Neuronal stem cell (in vitro differentiated cells): ENCODE results near the gene SLC16A7.

Experiments
- DNase-seq: peaks from one replicate; pipeline ENCODE4 v3.0.0-alpha.2; 2013; ENCODE audit warnings: low spot score
- H2AFZ ChIP-seq: one replicate; pipeline ENCODE4 v1.6.1; 2013; ENCODE audit warnings: mild to moderate bottlenecking, low read length, inconsistent platforms
- H2AK5ac ChIP-seq: 2 replicates; pipeline ENCODE4 v1.6.1; 2013; ENCODE audit warnings: low read depth, mild to moderate bottlenecking, inconsistent platforms, low read length, moderate library complexity, mixed read lengths
- H2BK120ac ChIP-seq: 2 replicates; pipeline ENCODE4 v1.6.1; 2013; ENCODE audit warnings: low read depth, mild to moderate bottlenecking, inconsistent platforms, low read length, moderate library complexity, mixed read lengths
- H2BK12ac ChIP-seq: one replicate; pipeline ENCODE4 v1.6.1; 2013; ENCODE audit warnings: low read length, inconsistent platforms
- H2BK15ac ChIP-seq: 2 replicates; pipeline ENCODE4 v1.6.1; 2013; ENCODE audit warnings: mild to moderate bottlenecking, low read length, inconsistent platforms, mixed read lengths
- H2BK5ac ChIP-seq: one replicate; pipeline ENCODE4 v1.6.1; 2013; ENCODE audit warnings: inconsistent platforms, mild to moderate bottlenecking, low read length, moderate library complexity
- H3K14ac ChIP-seq: one replicate; pipeline ENCODE4 v1.6.1; 2013; ENCODE audit warnings: low read length, inconsistent platforms
- H3K18ac ChIP-seq: 2 replicates; pipeline ENCODE4 v1.6.1; 2013; ENCODE audit warnings: low read length, inconsistent platforms
- H3K23ac ChIP-seq: 2 replicates; pipeline ENCODE4 v1.6.1; 2013; ENCODE audit warnings: low read depth, mild to moderate bottlenecking, mixed read lengths, low read length, inconsistent platforms; ENCODE audit not compliant: poor library complexity
- H3K27ac ChIP-seq: replicated peaks from 3 replicates; pipeline ENCODE4 v1.5.1; 2013; ENCODE audit warnings: low read length, inconsistent platforms
- H3K27me3 ChIP-seq, 3 experiments: 2 replicates each; pipeline ENCODE4 v1.6.1; 2013; ENCODE audit warnings: low read length in 3 of 3, mild to moderate bottlenecking in 2 of 3, inconsistent platforms in 1 of 3, low read depth in 1 of 3, mixed read lengths in 1 of 3, moderate library complexity in 1 of 3; ENCODE audit not compliant: control insufficient read depth in 3 of 3, insufficient read depth in 3 of 3
- H3K36me3 ChIP-seq, 2 donors: replicated peaks in 1 of 2; 2 replicates each; pipeline ENCODE4 v1.6.1; 2013; ENCODE audit warnings: low read length in 2 of 2; ENCODE audit not compliant: control insufficient read depth in 2 of 2, insufficient read depth in 2 of 2
- H3K4ac ChIP-seq: 2 replicates; pipeline ENCODE4 v1.6.1; 2013; ENCODE audit warnings: inconsistent platforms, mild to moderate bottlenecking, low read length, moderate library complexity
- H3K4me1 ChIP-seq, 2 donors: 1 replicate in 1 of 2; 2 replicates in 1 of 2; pipeline ENCODE4 v1.6.1; 2013; ENCODE audit warnings: low read length in 2 of 2, low read depth in 1 of 2; ENCODE audit not compliant: control insufficient read depth in 2 of 2, insufficient read depth in 1 of 2
- H3K4me2 ChIP-seq: one replicate; pipeline ENCODE4 v1.6.1; 2013; ENCODE audit warnings: mild to moderate bottlenecking, low read length, inconsistent platforms; ENCODE audit not compliant: insufficient read depth, poor library complexity, severe bottlenecking
- H3K4me3 ChIP-seq, 2 donors: 2 replicates each; pipeline ENCODE4 v1.5.1; 2013; ENCODE audit warnings: low read length in 2 of 2, mild to moderate bottlenecking in 2 of 2, inconsistent platforms in 1 of 2, moderate library complexity in 1 of 2
- H3K79me1 ChIP-seq: one replicate; pipeline ENCODE4 v1.6.1; 2013; ENCODE audit warnings: low read depth, mild to moderate bottlenecking, inconsistent platforms, low read length, moderate library complexity
- H3K9ac ChIP-seq: one replicate; pipeline ENCODE4 v1.6.1; 2013; ENCODE audit warnings: mild to moderate bottlenecking, low read depth, low read length, inconsistent platforms; ENCODE audit not compliant: poor library complexity
- H3K9me3 ChIP-seq, 2 donors: replicated peaks in 1 of 2; 2 replicates each; pipeline versions ENCODE3 to v1.6.1; 2013; ENCODE audit warnings: low read length in 2 of 2, mild to moderate bottlenecking in 2 of 2, inconsistent platforms in 1 of 2, low read depth in 1 of 2, mixed read lengths in 1 of 2, moderate library complexity in 1 of 2; ENCODE audit not compliant: control insufficient read depth in 2 of 2, insufficient read depth in 1 of 2
- H4K8ac ChIP-seq: one replicate; pipeline ENCODE4 v1.6.1; 2013; ENCODE audit warnings: low read depth, mild to moderate bottlenecking, inconsistent platforms, low read length, moderate library complexity
- H4K91ac ChIP-seq: one replicate; pipeline ENCODE4 v1.6.1; 2013; ENCODE audit warnings: low read length, low read depth, mild to moderate bottlenecking, inconsistent platforms; ENCODE audit not compliant: poor library complexity
- WGBS, 2 donors: extraction: QIAGEN DNeasy Blood & Tissue Kit; methylation state at CpG; one replicate each; pipeline ENCODE4 v1.1.7; 2013; ENCODE audit warnings: missing lambda C conversion rate in 2 of 2, mixed read lengths in 1 of 2; ENCODE audit not compliant: insufficient read length in 2 of 2, insufficient replicate concordance in 1 of 2; ENCODE audit errors: extremely low coverage in 2 of 2; 5-methylcytosine and 5-hydroxymethylcytosine counted together

Gene SLC16A7

DNA sequence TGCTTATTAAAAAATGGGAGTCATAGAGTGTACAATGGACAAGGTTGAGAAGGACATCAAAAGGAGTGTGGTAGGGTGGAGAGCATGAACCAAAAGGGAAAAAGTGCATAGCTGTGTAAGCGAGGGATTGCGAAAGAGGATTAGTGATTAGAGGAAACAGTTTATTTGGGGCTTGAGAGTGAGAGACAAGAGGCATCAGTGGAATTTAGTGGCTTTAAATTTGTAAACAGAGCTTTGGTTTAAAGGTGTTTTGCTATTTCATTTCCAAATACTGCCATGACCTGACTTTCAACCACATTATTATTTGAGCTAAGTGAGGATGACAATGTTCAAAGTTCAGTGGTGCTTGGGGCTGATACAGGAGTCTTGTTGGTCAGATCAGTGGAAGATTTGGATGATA lies 53.4 kb downstream of the SLC16A7 start:
- no peak overlapping the region for H3K9ac ChIP-seq
- no peak for DNase-seq
- WGBS, 2 donors: 100% methylated on average over 2 of the region's 2 CpGs; no CpG with 5 or more reads in 1 of the 2 donors

DNA sequence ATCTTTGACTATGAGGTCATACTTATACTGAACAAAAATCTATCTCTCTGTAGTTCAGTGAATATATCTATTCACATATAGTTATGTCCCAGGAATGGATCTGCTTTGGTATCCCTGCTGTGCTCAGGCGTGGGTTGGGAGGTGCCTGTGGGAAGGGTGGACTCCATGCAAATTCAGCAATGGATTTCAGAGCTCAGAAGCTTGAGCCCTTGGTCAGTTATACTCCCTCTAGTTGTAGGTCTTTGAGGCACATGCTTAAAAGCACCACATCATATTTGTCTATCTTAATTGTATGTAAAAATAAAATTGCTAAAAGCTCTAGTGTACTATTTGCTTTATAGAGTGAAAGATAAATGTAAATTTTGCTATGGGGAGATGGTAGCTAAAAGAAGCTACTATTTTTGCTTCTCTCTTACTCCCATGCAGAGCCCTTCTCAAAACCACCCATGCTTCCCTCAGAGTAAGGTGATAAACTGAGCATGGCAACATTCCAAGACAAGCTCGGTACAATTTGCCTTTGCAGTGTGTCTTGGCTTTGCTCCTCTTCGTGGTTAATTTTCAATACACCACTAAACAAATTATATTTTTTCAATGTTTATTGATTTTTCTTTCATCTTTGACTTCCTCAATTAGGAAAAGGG lies 54.9 kb downstream of the SLC16A7 start:
- Histone ChIP-seq H3K4me2 (no peak overlapping the region), H3K36me3 (no peaks in the 10 kb centered on the region), H2AFZ (no peak overlapping the region), H4K91ac (no peak overlapping the region), H3K4ac (no peak overlapping the region), H2BK15ac (no peak overlapping the region), H4K8ac (no peak overlapping the region), H3K14ac (no peak overlapping the region), H2BK5ac (no peak overlapping the region), H3K27me3 (no peaks in the 10 kb centered on the region), H2AK5ac (no peak overlapping the region), H3K4me1 (no peaks in the 10 kb centered on the region), H2BK120ac (no peak overlapping the region), H3K27ac (no peak overlapping the region), H3K9ac (no peak overlapping the region), H3K18ac (no peak overlapping the region), H3K9me3 (peaks cover 0 to 2% of the 10 kb centered on the region in 2 donors), H2BK12ac (no peak overlapping the region), H3K23ac (no peak overlapping the region), H3K4me3 (no peak overlapping the region), H3K79me1 (no peaks in the 10 kb centered on the region)
- no peak for DNase-seq
- WGBS, 2 donors: no CpG with 5 or more reads among the region's 3 CpGs

More for the DNA sequence above, 53.4 kb downstream of the SLC16A7 start:
- no peaks in the 10 kb centered on the region for H3K4me1 ChIP-seq
- H2BK15ac ChIP-seq: no peak overlapping the region
- H4K8ac ChIP-seq: no peak overlapping the region
- H2BK120ac ChIP-seq: no peak overlapping the region
- no peaks in the 10 kb centered on the region for H3K36me3 ChIP-seq
- no peaks in the 10 kb centered on the region for H3K79me1 ChIP-seq
- peaks cover 0 to 2% of the 10 kb centered on the region in 2 donors for H3K9me3 ChIP-seq
- H3K4me2 ChIP-seq: no peak overlapping the region
- no peak overlapping the region for H2BK12ac ChIP-seq
- no peaks in the 10 kb centered on the region for H3K27me3 ChIP-seq
- no peak overlapping the region for H3K18ac ChIP-seq
- no peak overlapping the region for H3K14ac ChIP-seq
- no peak overlapping the region for H4K91ac ChIP-seq
- H2AFZ ChIP-seq: no peak overlapping the region
- no peak overlapping the region for H3K4ac ChIP-seq
- H3K4me3 ChIP-seq: no peak overlapping the region
- no peak overlapping the region for H3K27ac ChIP-seq
- no peak overlapping the region for H2BK5ac ChIP-seq
- H2AK5ac ChIP-seq: no peak overlapping the region
- no peak overlapping the region for H3K23ac ChIP-seq

DNA sequence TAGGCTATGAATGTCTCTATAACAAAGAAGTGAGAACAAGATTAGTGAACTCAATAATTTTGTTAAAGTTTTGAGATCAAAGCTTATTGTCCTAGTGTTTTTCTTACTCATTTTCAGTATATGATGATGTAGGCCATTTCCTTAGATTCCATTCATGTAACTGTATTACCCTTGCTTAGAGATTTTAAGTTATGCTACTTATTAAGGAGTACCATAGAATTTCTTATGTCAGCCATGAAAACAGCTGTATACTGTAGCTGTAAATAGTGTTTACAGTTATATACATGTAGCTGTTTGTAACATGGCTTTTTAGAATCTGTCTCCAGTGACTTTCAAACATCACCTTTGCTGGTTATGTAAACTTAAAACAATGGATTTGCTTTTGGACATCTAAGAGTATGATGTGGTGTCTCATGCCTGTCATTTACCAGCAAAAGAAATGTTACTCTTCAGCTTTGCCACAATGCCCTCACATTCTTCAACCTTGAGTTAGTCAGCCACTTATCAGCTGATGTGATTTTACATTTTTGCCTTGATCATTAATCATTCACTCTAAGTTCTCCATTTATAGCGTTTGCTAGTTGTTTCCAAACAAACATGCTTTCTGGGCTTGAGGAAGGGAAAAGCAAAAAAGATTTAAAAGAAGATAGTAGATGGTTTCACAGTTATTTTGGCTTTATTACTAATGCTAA lies 55.5 kb downstream of the SLC16A7 start:
- no peak overlapping the region for H3K23ac ChIP-seq
- WGBS, 2 donors: no CpG with 5 or more reads among the region's 1 CpG
- no peak overlapping the region for H3K4me3 ChIP-seq
- no peaks in the 10 kb centered on the region for H3K4me1 ChIP-seq
- H2AK5ac ChIP-seq: no peak overlapping the region
- H4K8ac ChIP-seq: no peak overlapping the region
- H3K27ac ChIP-seq: no peak overlapping the region
- no peak overlapping the region for H3K4me2 ChIP-seq
- DNase-seq: no peak
- no peak overlapping the region for H3K4ac ChIP-seq
- no peak overlapping the region for H3K14ac ChIP-seq
- H2BK5ac ChIP-seq: no peak overlapping the region
- no peaks in the 10 kb centered on the region for H3K36me3 ChIP-seq
- no peak overlapping the region for H3K9ac ChIP-seq
- no peak overlapping the region for H2BK120ac ChIP-seq
- H3K18ac ChIP-seq: no peak overlapping the region
- no peak overlapping the region for H2BK12ac ChIP-seq
- H3K27me3 ChIP-seq: no peaks in the 10 kb centered on the region
- H2BK15ac ChIP-seq: no peak overlapping the region
- H4K91ac ChIP-seq: no peak overlapping the region
- no peaks in the 10 kb centered on the region for H3K9me3 ChIP-seq
- H3K79me1 ChIP-seq: no peaks in the 10 kb centered on the region
- H2AFZ ChIP-seq: no peak overlapping the region

DNA sequence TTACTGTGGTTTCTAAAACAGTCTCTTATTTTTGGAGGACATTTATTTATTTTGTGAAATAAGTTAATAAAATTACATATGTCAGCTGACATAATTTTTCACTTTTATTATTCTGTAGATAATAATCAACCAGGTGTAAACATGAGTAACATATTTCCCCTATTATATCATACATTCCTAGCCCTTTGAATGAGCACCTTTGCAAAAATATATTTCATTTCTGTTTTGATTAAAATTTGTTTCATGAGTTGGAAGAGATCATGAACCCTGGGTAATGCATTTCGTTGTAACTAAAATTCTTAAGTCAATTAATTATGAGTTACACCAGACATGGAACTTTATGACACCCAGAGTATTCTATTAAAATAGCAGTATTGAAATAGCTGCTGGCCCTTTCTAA lies 56.3 kb downstream of the SLC16A7 start:
- Histone ChIP-seq H3K36me3 (no peaks in the 10 kb centered on the region), H3K18ac (no peak overlapping the region), H3K27ac (no peak overlapping the region), H3K14ac (no peak overlapping the region), H3K4me2 (no peak overlapping the region), H3K9me3 (no peaks in the 10 kb centered on the region), H2AFZ (no peak overlapping the region), H4K91ac (no peak overlapping the region), H3K79me1 (no peaks in the 10 kb centered on the region), H2BK120ac (no peak overlapping the region), H2BK12ac (no peak overlapping the region), H4K8ac (no peak overlapping the region), H3K4me3 (no peak overlapping the region), H2BK5ac (no peak overlapping the region), H3K9ac (no peak overlapping the region), H2AK5ac (no peak overlapping the region), H3K27me3 (no peaks in the 10 kb centered on the region), H3K4me1 (no peaks in the 10 kb centered on the region), H3K23ac (no peak overlapping the region), H2BK15ac (no peak overlapping the region), H3K4ac (no peak overlapping the region)
- DNase-seq: no peak
- no CpG with 5 or more reads among the region's 1 CpG for WGBS, 2 donors
